Stimulated activated CD4-positive, alpha-beta T cell treated with anti-CD3 and anti-CD28 coated beads, Interleukin-4, amount 100 ng/mL, for 48 hours (primary cell): ENCODE measurements around the gene SLC30A9.

ENCODE experiments used
- DNase-seq, 2 donors: peaks; one replicate each; pipeline ENCODE4 v3.0.0-alpha.2; 2020; ENCODE audit warnings: low read depth in 2 of 2

Gene SLC30A9

DNA sequence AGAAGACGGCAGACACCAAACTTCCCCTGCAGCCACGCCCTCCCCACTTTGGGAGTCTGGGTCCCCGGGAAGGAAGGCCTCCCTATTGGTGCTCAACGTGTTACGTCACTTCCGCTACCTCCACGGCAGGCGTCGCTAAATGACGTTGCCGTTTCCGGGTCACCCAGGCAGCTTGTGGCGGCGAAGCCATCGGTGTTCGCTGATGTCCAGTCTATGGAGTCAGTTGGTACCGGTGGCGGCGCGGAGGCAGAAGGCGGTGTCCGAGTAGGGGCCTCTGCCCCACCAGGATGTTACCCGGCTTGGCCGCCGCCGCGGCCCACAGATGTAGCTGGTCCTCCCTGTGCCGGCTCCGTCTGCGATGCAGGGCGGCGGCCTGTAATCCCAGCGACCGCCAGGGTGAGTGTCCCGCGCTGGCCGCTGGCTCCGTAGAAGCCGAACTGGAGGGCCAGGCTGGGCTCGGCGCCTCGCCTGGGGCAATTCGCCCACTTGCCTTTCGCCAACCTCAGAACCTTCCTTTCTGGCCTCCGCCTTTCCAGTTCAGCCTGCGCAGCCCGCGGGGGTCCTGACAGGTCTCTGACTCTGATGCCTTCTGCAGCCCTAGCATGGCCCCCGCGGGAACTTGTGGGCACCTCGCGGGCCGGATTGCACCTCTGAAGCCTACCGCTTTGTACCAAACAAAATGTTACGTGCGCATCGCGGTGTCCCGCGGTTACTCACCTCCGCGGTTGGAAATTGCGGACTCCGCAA lies at the start of gene SLC30A9:
Gene SLC30A9, plus strand, starts transcription at position 166 of the 747 bp plus-strand sequence. Its CDS starts 122 bp downstream, at position 288.
- peak; percentile 82 to 88 for DNase-seq

DNA sequence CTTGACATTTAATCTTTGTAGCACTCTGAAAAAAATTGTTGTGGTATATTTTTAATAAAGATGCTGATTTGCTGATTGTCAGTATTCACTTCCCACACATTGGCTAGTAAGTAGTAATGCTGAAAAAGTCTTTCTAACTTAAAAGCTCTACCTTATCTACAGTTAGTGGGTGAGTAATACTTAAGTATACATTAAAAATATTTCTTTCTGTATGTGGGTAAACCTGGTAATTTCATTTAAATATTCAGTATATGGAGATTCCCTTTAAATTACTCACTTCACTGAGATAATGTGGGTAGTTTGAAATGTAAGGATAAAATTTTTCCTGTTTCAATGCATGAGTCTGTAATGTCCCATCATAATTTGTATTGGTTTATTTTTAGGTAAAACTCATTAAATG lies 49.5 kb upstream of the SLC30A9 start:
- no peak for DNase-seq

DNA sequence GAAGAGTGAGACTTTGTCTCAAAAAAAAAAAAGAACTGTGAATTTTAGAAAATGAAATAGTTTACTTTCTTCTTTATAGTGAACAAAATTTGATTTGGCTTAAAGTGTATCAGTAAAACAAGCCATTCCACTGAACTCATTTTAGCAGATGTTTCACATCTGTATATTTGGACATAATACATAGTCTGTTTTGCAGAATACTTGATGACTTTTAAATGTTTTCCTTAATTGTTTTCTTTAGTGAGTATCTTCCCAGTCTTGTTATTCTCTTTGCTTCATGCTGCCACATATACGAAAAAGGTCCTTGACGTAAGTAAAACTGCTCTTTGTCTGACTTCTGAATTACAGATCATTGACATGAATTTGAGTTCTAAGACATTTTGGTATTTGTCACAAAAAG lies 46.8 kb upstream of the SLC30A9 start:
- DNase-seq = no peak

DNA sequence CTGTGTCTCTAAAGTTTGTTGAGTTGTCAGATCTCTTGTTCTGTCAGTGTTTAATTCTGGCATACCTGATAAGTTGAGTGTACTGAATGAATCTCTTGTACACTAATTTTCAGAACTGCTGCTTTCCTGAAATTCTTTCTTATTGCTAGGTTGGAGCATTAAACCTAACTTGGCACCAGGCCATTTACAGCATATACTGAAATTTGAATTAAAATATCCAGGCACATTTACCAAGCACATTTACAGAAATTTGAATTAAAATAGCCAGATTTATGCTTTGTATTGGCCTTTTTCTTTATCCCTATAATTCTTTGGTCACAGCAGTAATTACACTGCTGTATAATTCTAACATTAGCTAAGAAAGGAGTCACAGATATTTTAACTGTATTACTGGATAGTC lies 46.2 kb upstream of the SLC30A9 start:
- DNase-seq = no peak

DNA sequence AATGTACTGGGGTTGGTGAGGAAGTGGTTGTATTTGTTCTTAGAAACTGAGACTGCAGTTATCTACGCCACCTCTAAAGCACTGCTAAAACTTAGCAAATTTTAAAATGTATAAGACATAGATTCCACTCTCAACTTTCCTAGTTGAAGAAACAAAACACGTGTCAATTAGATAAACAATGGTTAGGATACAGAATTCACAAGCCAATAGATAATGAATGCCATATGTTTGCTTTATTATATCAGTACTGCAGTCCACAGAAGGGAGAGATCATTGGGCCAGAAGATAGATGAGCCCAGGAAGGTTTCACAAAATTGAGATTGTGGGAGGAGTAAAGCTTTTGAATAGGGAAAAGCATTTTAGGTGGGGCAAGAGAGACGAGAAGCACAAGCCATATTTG lies 40.8 kb upstream of the SLC30A9 start:
- DNase-seq = no peak

DNA sequence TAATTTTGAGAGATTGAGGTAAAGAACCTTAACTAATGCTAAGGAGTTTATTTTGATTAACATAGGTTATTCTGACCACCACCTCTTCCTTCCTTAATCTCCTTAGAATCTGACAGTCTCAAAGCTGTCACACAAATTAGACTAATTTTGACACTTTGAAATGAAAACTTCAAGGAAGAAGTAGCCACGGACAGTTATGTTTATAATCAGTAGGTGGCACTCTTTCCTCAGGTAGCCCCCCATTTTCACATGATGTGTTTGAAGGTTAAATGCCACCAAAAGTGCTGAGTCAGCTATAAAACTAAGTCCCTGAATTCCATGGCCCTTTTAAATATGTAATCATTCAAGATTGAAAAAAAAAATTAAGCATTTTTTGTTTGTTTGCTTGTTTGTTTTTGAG lies 32.7 kb upstream of the SLC30A9 start:
- DNase-seq = no peak

DNA sequence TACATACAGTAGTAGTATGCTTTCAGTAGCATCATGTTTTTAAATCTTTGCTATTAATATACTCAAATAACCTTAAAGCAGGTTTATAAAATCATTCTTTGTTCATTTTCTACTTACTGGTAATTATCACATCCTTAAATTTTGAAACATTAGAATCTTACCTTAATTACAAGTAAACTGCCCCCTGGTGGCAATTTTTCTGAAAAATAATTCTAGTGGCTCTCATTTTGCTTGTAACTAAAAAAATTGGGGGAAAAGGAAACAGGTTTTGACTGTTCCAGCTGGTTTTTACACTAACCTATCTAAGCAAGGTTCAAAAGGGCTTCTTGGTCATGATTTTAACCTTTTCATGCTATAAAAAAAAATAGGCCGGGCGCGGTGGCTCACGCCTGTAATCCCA lies 27.2 kb upstream of the SLC30A9 start:
- DNase-seq = no peak

DNA sequence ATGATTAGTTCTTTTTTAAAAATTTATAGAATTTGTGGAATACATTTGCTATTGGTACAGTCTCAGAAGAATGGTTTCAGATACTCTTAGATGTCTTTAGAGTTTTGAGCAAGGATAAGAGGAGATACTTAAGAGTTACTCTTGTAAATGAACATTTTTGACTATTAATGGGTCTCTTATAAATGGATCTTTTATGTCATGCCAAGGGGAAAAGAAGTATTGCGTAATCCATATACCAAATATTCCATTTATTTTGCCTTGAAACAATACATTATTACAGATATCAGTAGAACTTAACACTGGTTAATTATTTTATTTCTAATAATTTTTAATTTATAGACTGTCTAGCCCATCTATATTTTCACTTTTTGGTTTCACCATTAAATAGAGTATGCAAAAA lies 25.9 kb upstream of the SLC30A9 start:
- no peak for DNase-seq

DNA sequence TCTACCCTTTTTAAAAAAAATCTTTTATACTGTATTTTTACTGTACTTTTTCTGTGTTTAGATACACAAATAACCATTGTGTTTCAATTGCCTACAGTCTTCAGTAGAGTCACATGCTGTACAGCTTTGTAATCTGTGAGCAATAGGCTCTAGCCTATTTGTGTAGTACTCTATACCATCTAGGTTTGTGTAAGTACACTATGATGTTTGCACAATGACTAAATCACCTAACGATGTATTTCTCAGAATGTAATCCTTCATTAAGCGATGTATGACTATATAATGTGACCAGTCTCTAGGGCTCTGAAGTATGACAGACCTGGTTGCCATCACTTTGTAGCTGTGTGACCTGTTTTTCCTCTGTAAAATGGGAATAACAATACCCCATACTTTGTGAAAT lies 22.9 kb upstream of the SLC30A9 start:
- DNase-seq = no peak

DNA sequence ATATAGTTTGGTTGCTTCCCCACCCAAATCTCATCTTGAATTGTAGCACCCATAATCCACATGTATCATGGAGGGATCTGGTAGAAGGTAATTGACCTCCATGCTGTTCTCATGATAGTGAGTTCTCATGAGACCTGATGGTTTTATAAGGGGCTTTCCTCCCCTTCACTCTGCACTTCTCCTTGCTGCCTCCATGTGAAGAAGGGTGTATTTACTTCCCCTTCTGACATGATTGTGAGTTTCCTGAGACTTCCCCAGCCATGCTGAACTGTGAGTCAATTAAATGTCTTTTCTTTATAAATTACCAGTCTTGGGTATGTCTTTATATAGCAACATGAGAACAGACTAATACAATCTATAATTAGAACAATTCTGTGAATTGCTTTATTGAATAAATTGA lies 20.7 kb upstream of the SLC30A9 start:
- DNase-seq = no peak

DNA sequence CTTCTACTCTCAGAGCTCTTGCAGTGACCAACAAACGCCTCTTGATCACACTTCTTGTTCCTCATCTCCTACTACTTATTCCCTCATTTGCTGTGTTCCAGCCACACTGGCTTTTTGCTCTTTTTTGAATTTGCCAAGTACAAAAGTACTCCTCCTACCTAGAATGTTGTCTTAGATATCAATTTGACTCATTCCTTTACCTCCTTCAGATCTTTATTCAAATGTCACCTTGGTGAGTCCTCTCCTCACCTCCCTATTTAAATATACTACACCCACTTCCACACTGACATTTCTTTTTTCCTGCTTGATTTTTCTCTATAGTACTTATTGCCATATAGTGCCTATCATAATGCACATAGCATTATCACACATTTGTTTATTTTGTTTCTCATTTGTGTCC lies 15.0 kb upstream of the SLC30A9 start:
- DNase-seq = no peak

DNA sequence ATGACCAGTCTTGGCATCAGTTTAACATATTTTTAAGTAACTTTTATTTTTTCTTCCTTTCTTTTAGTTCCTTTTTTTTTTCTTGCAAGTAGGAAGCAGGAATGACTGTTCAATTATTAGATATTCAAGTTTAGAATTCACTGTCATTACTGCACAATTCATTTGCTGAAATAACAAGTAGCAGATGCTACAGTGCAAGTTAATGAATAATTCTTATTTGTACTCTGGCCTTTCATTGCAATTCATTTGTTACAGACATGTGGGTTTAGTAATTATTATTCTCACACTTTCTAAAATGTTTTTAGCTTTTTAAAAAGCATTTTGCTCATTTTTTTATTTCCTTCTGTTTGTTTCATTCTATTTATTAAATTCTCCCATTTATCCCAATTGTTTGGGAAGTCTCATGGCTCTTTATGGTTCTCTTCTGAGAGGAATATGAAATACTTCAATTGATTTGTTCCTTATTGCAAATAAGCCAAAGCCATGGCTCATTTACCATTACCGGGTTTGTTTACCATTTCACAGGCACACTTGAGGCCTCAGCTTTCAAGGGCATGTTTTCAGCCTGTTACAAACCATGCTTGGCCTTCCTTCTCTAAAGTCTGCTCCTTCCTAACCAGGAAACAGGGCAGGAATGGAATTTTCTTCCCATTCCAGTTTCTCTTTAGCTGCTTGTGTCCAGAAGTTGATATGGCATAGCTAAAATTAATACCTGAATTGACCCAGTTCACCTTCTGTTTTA lies 13.4 kb upstream of the SLC30A9 start:
- DNase-seq = no peak

DNA sequence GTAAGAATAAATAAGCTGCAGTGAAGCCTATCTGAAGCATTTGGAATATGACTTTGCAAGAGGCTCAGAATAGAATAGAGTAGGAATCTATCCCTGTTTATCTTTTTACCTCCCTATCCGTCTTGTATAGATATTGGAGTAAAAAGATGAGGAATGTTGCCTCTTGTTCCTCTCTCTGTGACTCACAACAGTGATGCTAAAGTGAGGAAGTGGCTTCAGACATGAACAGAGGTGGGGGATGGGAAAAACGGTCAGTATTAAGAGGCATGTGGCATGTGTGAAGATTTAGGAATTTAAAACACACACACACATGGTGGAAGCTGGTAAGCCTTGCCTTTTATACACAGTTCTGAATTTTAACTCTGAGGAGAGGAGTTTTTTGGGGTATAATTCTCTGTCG lies 12.6 kb upstream of the SLC30A9 start:
- no peak for DNase-seq

DNA sequence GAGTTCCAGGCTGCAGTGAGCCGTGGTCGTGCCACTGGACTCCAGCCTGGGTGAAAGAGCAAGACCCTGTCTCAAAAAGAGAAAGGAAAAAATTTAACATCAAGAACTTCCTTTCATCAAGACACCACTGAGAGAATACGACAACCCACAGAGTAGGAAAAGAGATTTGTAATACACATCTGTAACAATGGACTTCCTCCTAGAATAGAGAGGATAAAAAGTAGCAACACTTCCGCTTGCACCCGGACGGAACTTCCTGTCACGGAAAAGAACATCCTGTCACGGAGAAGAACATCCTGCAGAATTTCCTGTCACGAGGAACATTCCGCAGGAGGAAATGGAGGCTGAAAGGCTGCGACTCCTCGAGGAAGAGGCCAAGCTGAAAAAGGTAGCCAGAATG lies 8.9 kb upstream of the SLC30A9 start, which contains the start of gene DCAF4L1:
Gene DCAF4L1, plus strand, starts transcription at position 301 of the 400 bp plus-strand sequence. Its CDS starts 37 bp downstream, at position 338.
- no peak for DNase-seq

DNA sequence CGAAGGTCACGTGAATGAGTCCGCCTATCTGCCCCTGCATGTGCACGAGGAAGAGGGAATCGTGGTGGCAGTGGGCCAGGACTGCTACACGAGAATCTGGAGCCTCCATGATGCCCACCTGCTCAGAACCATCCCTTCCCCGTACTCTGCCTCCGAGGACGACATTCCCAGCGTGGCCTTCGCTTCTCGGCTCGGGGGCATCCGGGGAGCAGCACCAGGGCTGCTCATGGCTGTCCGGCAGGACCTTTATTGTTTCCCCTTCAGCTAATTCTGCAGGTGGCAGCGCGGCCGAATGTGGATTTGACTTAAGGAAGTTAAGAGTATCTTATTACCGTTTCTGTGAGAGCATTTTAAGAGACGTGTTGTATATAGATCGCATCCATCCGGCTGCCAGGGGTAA lies 7.6 kb upstream of the SLC30A9 start:
- no peak for DNase-seq

DNA sequence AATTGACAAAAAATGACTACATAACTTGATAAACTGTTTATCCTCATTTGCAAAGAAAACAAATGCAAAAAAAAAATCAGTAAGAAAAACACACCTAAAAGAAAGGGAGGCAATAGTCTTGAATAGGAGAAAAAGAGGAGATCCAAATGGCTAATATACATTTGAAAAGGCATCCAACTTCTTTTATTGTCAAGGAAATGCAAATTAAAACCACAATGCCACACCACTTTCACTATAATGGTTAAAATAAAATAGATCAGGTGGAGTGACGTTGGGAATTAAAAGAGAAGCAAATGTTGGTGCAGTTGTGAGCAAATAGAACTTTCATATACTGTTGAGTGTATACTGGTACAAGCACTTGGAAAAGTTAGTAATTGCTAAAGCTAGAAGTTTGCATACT lies 5.2 kb upstream of the SLC30A9 start:
- no peak for DNase-seq

DNA sequence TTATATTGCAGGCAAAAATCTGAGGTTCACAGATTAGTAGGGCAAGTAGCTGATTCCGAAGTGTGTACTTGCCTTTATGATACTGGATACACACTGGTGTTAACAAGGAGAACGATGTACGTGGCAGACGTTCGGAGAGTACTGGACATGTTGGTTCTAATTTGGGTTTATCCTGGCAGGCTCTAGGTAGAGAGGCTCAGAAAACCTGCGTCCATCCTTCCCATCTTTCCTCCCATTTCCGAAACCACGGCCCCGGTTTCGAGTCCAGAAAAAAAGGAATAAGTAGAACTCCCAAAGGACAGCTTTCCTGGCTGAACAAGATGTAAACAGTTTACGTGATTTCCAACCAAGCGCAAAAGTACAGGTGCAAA lies 351 bp upstream of the SLC30A9 start:
- DNase-seq = no peak

DNA sequence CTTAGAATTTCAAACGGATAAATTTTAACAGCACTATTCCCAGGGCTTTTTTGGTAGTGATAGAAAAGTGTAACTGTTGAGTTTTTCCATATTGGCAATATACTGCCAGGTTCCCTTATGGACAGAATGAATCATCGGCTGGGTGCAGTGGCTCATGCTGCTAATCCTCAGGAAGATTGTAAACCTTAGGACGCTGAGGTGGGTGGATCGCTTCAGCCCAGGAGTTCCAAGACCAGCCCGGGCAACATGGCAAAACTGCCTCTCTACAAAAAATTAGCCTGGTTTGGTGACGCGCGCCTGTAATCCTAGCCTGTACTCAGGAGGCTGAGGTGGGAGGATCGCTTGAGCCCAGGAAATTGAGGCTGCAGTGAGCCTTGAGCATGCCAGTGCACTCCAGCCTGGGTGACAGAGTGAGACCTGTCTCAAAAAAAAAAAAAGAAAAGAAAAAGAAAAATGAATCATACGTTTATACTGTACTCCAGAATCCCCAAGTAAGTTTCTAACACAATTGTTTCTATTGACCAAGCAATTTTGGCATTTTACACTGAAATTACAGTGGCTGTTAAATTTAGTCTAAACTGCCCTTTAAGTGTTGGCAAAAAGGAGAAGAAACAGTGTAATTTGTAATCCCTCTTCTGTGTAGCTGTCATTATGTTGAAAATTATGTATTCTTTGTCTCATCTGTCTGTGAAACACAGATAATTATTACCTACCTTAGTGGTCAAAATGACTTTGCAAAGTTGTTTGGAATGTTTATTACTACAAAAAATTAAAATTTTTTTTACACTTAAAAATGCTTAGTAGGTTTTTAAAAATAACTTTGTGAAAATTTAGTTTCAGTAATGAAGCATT lies 1.8 kb downstream of the SLC30A9 start:
- no peak for DNase-seq

DNA sequence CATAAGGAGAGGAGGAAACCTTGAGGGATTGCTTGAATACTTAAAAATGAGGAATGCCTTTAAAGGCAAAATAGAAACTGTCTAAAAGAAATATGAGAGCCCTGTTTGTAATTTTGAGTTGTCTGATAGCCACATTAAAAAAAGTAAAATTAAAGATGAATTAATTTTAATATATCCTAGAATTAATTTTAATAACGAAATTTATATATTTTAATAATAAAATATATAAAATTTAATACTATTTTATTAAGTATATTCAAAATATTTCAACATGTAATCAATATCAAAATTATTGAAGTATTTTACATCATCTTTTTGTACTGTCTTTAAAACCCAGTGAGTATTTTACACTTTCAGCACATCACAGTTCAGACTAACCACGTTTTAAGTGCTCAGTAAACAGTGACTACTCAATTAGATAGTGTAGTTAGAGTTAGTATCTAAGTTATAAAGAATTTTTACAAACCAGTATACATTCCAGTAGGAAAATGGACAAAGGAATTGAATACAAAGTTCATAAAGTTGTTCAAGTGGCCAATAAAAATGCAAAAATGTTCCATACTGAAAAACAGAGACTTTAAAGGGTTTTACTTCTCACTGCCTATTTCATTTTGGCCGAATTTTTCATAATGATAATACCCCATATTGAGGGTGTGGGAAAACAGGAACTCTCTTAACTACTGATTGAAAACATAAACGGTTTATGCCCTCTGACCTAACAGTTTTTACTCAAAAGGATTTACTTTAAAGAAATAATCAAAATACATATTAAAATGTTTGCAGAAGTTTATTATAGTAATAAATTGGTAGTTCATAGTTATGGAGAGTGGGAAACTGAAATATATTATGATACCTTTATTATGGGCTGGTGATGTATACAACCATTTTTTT lies 2.9 kb downstream of the SLC30A9 start:
- no peak for DNase-seq

DNA sequence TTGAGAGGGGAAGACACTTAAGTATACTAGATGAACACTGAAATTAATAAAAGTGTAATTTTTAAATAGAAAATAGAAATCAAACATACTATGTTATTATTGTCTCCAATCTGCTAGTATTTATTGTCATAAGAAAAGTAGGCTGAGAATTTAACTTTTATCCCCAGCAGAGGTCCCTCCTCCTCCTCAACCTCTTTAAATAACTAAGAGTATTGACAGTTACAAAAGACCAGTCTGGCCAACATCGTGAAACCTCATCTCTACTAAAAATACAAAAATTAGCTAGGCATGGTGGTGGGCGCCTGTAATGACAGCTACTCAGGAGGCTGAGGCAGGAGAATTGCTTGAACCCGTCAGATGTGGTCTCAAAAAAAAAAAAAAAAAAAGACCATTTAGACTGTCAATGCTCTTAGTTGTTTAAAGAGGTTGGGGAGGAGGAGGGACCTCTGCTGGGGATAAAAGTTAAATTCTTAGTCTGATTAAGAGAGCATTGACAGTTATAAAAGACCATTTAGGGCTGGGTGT lies 4.2 kb downstream of the SLC30A9 start:
- DNase-seq = no peak

DNA sequence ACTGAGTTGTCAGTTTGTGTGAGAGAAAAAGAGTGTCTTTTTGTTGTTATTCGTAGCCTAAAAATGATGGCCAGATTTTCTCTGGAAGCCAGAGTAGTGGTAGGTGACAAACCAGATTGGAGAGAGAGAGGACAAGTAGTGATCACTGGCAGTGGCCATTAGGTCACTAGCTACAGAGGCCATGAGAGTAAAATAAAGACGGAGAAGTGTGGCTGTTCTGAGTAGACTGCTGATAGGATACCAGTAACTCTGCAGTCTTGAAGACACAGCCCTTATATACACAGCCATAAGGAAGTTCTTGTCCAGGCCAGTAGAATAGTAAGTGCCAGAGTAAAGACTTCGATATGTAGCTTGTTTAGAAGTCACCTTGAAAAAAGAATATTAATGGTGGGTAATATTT lies 7.7 kb downstream of the SLC30A9 start:
- no peak for DNase-seq
